GM19238 (cell line): ENCODE measurements around the gene AGR2.
"Not testable (repeated sequence)": the region's sequence is repeated elsewhere in the genome, so short reads cannot be mapped to it uniquely, and the experiment has no call there.

ENCODE experiments used
- DNase-seq: peaks from one replicate; pipeline ENCODE4 v3.0.0; 2011; ENCODE audit warnings: low spot score; ENCODE audit not compliant: insufficient read length

AGR2 gene

GRCh38 chr7:16804674-16805439, at the start of gene AGR2:
AGR2 (minus strand) TSS chr7:16804999; CDS start chr7:16801796, 3,203 bp downstream.
- no peak for DNase-seq

- DNase-seq: not testable (repeated sequence)
Measured at GRCh38 chr7:16853189-16853588, 48.4 kb upstream of the AGR2 start.

- no peak for DNase-seq
Measured at GRCh38 chr7:16851829-16852228, 47.0 kb upstream of the AGR2 start.

GRCh38 chr7:16850614-16851466, 46.0 kb upstream of the AGR2 start:
- DNase-seq: no peak

GRCh38 chr7:16849296-16850148, 44.7 kb upstream of the AGR2 start:
- no peak for DNase-seq

- no peak for DNase-seq
Measured at GRCh38 chr7:16847381-16847860, 42.6 kb upstream of the AGR2 start.

GRCh38 chr7:16846601-16847165, 41.9 kb upstream of the AGR2 start:
- DNase-seq: no peak

GRCh38 chr7:16845746-16846145, 40.9 kb upstream of the AGR2 start:
- no peak for DNase-seq

GRCh38 chr7:16841681-16842080, 36.9 kb upstream of the AGR2 start:
- no peak for DNase-seq

- no peak for DNase-seq
Measured at GRCh38 chr7:16840094-16840493, 35.3 kb upstream of the AGR2 start.

- no peak for DNase-seq
Measured at GRCh38 chr7:16839646-16840045, 34.8 kb upstream of the AGR2 start.

GRCh38 chr7:16838891-16839290, 34.1 kb upstream of the AGR2 start:
- no peak for DNase-seq

GRCh38 chr7:16838386-16838785, 33.6 kb upstream of the AGR2 start:
- DNase-seq: no peak

- no peak for DNase-seq
Measured at GRCh38 chr7:16836481-16836880, 31.7 kb upstream of the AGR2 start.

GRCh38 chr7:16833373-16833772, 28.6 kb upstream of the AGR2 start:
- no peak for DNase-seq

GRCh38 chr7:16826060-16826459, 21.3 kb upstream of the AGR2 start:
- no peak for DNase-seq

GRCh38 chr7:16822029-16822428, 17.2 kb upstream of the AGR2 start:
- DNase-seq: no peak

GRCh38 chr7:16818732-16819131, 13.9 kb upstream of the AGR2 start:
- no peak for DNase-seq

- no peak for DNase-seq
Measured at GRCh38 chr7:16817536-16817935, 12.7 kb upstream of the AGR2 start.

GRCh38 chr7:16816824-16817223, 12.0 kb upstream of the AGR2 start:
- DNase-seq: no peak

- DNase-seq: no peak
Measured at GRCh38 chr7:16815001-16815400, 10.2 kb upstream of the AGR2 start.
